ENCODE results near the gene BPGM. TPM values are rescaled to one million over a fixed set of nuclear protein-coding genes. Genes with fewer than 3 reads are reported as not detected.
A peak's percentile ranks its signal among the peaks of the same experiment; 100 is the strongest.

The BPGM gene
- total RNA-seq, result 10 to 100 TPM; 18.3 to 18.7 TPM

DNA sequence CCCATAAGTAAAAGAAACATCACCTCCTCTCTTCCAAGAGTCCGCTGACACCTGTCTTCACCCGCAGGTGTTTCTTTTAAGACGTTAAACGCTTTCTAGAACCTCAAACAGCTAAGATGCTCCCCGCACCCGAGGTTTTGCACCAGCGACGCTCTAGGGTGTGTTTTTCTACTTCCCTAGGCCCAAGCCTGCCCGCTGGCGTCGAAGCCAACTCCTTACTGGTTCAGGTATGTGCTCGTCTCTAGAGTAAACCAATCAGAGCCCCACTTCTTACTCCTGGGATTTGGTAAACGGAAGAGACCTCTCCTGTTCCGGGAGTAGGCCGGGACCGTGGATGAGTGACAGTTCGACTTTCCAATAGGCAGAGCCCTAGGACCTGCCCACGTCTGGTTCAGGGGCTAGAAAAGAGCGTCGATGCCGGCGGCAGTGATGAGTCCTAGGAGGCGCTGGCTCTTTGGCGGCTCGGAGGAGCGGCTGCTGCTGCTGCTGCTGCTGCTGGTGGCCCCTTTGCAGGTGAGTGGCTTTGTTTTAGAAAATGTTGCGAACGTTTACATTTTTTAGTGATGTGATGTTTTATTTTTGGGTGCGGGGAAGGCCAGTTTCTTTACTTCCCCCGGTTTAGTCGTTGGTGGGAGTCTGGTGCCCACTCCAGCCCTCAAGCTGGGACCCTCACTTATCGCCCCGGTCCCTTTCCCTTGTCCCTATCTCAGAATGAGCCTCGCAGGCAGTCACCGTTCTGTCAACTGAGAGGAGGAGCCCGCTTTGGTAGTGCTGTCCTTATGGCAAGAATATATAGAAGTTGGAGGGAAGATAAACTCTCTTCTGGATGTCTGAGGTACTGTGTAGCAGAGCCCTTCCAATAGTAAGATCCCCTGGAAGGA is at the start of gene BPGM:
BPGM (plus strand) TSS at position 429 of the 881 bp plus-strand sequence. CDS start 14,655 bp downstream, outside the sequence.
- Histone ChIP-seq H3K4me1 (replicated peaks) (no peaks in the 10 kb centered on the region), H3K27me3 (replicated peaks; ENCODE audit: insufficient read depth) (no peaks in the 10 kb centered on the region), H3K27ac (peak within 1 kb of the TSS; percentile 75 to 82), H3K36me3 (no peaks in the 10 kb centered on the region), H3K4me3 (peak within 1 kb of the TSS; percentile 59 to 64), H3K9me3 (no peaks in the 10 kb centered on the region)
- WGBS, result 0% methylated on average over 36 of the region's 36 CpGs
- DNase-seq (ENCODE audit: low spot score), result peak; percentile 99
- intact Hi-C loops (cut with DNase I), result no loop called here
- TF ChIP-seq POLR2AphosphoS5 (IDR thresholded peaks at IDR 0.05) (peak; percentile 100), POLR2A (IDR thresholded peaks at IDR 0.05) (peak; percentile 99)
- TF ChIP-seq, protein P1, sequence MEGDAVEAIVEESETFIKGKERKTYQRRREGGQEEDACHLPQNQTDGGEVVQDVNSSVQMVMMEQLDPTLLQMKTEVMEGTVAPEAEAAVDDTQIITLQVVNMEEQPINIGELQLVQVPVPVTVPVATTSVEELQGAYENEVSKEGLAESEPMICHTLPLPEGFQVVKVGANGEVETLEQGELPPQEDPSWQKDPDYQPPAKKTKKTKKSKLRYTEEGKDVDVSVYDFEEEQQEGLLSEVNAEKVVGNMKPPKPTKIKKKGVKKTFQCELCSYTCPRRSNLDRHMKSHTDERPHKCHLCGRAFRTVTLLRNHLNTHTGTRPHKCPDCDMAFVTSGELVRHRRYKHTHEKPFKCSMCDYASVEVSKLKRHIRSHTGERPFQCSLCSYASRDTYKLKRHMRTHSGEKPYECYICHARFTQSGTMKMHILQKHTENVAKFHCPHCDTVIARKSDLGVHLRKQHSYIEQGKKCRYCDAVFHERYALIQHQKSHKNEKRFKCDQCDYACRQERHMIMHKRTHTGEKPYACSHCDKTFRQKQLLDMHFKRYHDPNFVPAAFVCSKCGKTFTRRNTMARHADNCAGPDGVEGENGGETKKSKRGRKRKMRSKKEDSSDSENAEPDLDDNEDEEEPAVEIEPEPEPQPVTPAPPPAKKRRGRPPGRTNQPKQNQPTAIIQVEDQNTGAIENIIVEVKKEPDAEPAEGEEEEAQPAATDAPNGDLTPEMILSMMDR (IDR thresholded peaks at IDR 0.05), result peak in 1 of 4 experiments; percentile 22

DNA sequence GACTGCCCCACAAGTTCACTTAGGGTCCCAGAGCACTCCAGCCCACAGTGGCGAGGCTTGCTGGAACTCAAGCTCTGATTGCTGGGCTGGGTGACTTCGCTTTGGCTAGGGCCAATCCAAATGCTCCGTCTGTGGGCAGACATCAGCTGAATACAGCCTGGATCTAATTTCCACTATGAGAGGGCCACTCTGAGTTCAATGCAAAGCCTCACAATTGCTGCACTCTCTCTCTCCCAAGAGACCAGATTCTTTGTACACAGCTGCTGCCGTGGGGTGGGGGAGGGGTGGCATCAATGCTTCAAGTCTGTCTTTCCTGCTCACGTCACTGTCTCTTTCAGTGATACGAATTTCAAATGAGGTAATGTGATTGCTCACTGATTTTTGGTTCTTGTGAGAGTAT is 47.3 kb upstream of the BPGM start:
- TF ChIP-seq POLR2AphosphoS5 (IDR thresholded peaks at IDR 0.05) (no peak), POLR2A (IDR thresholded peaks at IDR 0.05) (no peak)
- TF ChIP-seq, protein P1 (IDR thresholded peaks at IDR 0.05), result no peak
- 80% methylated on average over 6 of the region's 6 CpGs for WGBS
- Histone ChIP-seq H3K9me3 (no peaks in the 10 kb centered on the region), H3K4me3 (no peak overlapping the region), H3K27me3 (replicated peaks; ENCODE audit: insufficient read depth) (no peaks in the 10 kb centered on the region), H3K4me1 (replicated peaks) (no peaks in the 10 kb centered on the region), H3K36me3 (no peaks in the 10 kb centered on the region), H3K27ac (no peak overlapping the region)
- intact Hi-C loops (cut with DNase I), result no loop called here
- DNase-seq (ENCODE audit: low spot score), result no peak

DNA sequence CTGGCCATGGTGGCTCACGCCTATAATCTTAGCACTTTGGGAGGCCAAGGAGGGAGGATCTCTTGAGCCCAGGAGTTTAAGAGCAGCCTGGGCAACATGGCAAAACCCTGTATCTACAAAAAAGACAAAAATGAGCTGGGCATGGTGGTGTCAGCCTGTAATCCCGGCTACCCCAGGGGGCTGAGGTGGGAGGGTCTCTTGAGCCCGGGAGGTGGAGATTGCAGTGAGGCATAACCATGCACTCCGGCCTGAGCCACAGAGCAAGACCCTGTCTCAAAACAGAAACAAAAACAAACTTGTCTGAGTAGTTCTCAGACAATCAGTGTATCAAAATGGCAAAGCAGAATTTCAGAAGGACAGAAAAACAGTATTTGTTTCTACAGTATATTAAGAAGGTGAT is 45.2 kb upstream of the BPGM start:
- DNase-seq (ENCODE audit: low spot score), result no peak
- H3K36me3 ChIP-seq, result no peaks in the 10 kb centered on the region
- H3K9me3 ChIP-seq, result no peaks in the 10 kb centered on the region
- no peak overlapping the region for H3K4me3 ChIP-seq
- intact Hi-C loops (cut with DNase I), result loop anchor here (10.0 kb wide), 1 partner anchor 47 kb away; no protein-coding TSS in a partner anchor
- H3K27me3 ChIP-seq (replicated peaks; ENCODE audit: insufficient read depth), result no peaks in the 10 kb centered on the region
- H3K27ac ChIP-seq, result no peak overlapping the region
- 65% methylated on average over 4 of the region's 4 CpGs for WGBS
- H3K4me1 ChIP-seq (replicated peaks), result no peaks in the 10 kb centered on the region
- TF ChIP-seq POLR2A (IDR thresholded peaks at IDR 0.05), result no peak
- no peak for TF ChIP-seq POLR2AphosphoS5 (IDR thresholded peaks at IDR 0.05)
- TF ChIP-seq, protein P1 (IDR thresholded peaks at IDR 0.05), result no peak

DNA sequence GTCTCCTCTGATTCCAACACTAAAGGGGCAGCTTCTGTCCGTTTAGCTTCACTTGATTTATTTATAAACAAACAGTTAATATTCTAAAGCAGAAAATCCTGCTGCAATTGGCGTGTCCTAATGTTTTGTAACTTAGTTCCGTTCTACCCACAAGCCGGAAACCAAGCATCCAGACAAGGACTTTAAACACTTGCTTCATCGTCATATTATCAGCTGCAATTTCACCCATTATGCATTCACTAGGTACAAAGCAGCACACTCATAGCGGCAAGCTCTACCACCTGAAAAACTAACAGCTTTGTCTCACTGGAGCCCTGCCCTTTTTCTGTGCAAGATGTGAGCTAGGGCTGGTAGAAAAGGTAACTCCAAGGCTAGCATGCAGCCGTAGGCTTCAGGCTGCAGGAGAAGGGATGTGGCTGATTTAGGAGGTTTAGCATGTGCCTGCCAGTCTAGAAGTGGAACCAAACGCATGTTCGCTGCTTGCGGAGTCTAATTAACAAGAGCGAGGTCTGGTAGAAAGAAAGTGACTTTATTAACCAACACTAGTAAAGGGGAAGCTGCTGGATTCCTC is 43.7 kb upstream of the BPGM start:
- Histone ChIP-seq H3K27me3 (replicated peaks; ENCODE audit: insufficient read depth) (no peaks in the 10 kb centered on the region), H3K9me3 (no peaks in the 10 kb centered on the region), H3K4me1 (replicated peaks) (no peaks in the 10 kb centered on the region), H3K36me3 (no peaks in the 10 kb centered on the region), H3K4me3 (no peak overlapping the region), H3K27ac (no peak overlapping the region)
- DNase-seq (ENCODE audit: low spot score), result no peak
- intact Hi-C loops (cut with DNase I), result loop anchor here (10.0 kb wide), 1 partner anchor 48 kb away; no protein-coding TSS in a partner anchor
- TF ChIP-seq POLR2AphosphoS5 (IDR thresholded peaks at IDR 0.05) (no peak), POLR2A (IDR thresholded peaks at IDR 0.05) (no peak)
- whole genome bisulfite sequencing, result 29% methylated on average over 11 of the region's 11 CpGs
